Measurements from ENCODE around the gene HHIP.

The HHIP gene

GRCh38 chr4:144712775-144713174 is 66.8 kb downstream of the HHIP start:
- no peaks in the 10 kb centered on the region for H3K27me3 ChIP-seq (ENCODE audit: insufficient read depth, low read length)
- H3K79me2 ChIP-seq (ENCODE audit: insufficient read depth, low read length), result no peaks in the 10 kb centered on the region
- H3K9me2 ChIP-seq (ENCODE audit: low read depth, low read length), result no peaks in the 10 kb centered on the region
- no peaks in the 10 kb centered on the region for H4K20me1 ChIP-seq (ENCODE audit: insufficient read depth, low read length)
- no peaks in the 10 kb centered on the region for H3K9me3 ChIP-seq (ENCODE audit: low read length)
- H3K27ac ChIP-seq (ENCODE audit: low read depth, low read length, poor library complexity, severe bottlenecking), result no peak overlapping the region
- H3K36me3 ChIP-seq (ENCODE audit: insufficient read depth, low read length), result no peaks in the 10 kb centered on the region
- no peak for TF ChIP-seq EZH2 (IDR thresholded peaks at IDR 0.05; ENCODE audit: borderline replicate concordance, low read length)
- H3K9ac ChIP-seq (ENCODE audit: low read length), result no peak overlapping the region
- H3F3A ChIP-seq (ENCODE audit: insufficient read depth, low read length), result no peaks in the 10 kb centered on the region
- H3K4me3 ChIP-seq (ENCODE audit: low read depth, low read length, poor library complexity, severe bottlenecking), result no peak overlapping the region
- no peak overlapping the region for H3K4me2 ChIP-seq (ENCODE audit: low read length)
- H2AFZ ChIP-seq (ENCODE audit: low read length), result no peak overlapping the region
- no peaks in the 10 kb centered on the region for H3K4me1 ChIP-seq (ENCODE audit: insufficient read depth, low read length, severe bottlenecking)

GRCh38 chr4:144714166-144714565 is 68.2 kb downstream of the HHIP start:
- no peaks in the 10 kb centered on the region for H3F3A ChIP-seq (ENCODE audit: insufficient read depth, low read length)
- no peaks in the 10 kb centered on the region for H3K79me2 ChIP-seq (ENCODE audit: insufficient read depth, low read length)
- H3K9ac ChIP-seq (ENCODE audit: low read length), result no peak overlapping the region
- no peak overlapping the region for H3K4me3 ChIP-seq (ENCODE audit: low read depth, low read length, poor library complexity, severe bottlenecking)
- H3K4me2 ChIP-seq (ENCODE audit: low read length), result no peak overlapping the region
- H4K20me1 ChIP-seq (ENCODE audit: insufficient read depth, low read length), result no peaks in the 10 kb centered on the region
- no peaks in the 10 kb centered on the region for H3K9me2 ChIP-seq (ENCODE audit: low read depth, low read length)
- no peaks in the 10 kb centered on the region for H3K36me3 ChIP-seq (ENCODE audit: insufficient read depth, low read length)
- H3K27ac ChIP-seq (ENCODE audit: low read depth, low read length, poor library complexity, severe bottlenecking), result no peak overlapping the region
- no peak for TF ChIP-seq EZH2 (IDR thresholded peaks at IDR 0.05; ENCODE audit: borderline replicate concordance, low read length)
- TF ChIP-seq, protein P1, sequence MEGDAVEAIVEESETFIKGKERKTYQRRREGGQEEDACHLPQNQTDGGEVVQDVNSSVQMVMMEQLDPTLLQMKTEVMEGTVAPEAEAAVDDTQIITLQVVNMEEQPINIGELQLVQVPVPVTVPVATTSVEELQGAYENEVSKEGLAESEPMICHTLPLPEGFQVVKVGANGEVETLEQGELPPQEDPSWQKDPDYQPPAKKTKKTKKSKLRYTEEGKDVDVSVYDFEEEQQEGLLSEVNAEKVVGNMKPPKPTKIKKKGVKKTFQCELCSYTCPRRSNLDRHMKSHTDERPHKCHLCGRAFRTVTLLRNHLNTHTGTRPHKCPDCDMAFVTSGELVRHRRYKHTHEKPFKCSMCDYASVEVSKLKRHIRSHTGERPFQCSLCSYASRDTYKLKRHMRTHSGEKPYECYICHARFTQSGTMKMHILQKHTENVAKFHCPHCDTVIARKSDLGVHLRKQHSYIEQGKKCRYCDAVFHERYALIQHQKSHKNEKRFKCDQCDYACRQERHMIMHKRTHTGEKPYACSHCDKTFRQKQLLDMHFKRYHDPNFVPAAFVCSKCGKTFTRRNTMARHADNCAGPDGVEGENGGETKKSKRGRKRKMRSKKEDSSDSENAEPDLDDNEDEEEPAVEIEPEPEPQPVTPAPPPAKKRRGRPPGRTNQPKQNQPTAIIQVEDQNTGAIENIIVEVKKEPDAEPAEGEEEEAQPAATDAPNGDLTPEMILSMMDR (IDR thresholded peaks at IDR 0.05; ENCODE audit: low read length), result no peak
- no peaks in the 10 kb centered on the region for H3K4me1 ChIP-seq (ENCODE audit: insufficient read depth, low read length, severe bottlenecking)
- no peaks in the 10 kb centered on the region for H3K27me3 ChIP-seq (ENCODE audit: insufficient read depth, low read length)
- no peaks in the 10 kb centered on the region for H3K9me3 ChIP-seq (ENCODE audit: low read length)
- no peak overlapping the region for H2AFZ ChIP-seq (ENCODE audit: low read length)

GRCh38 chr4:144715230-144715629 is 69.3 kb downstream of the HHIP start:
- no peak for TF ChIP-seq EZH2 (IDR thresholded peaks at IDR 0.05; ENCODE audit: borderline replicate concordance, low read length)
- TF ChIP-seq, protein P1 (IDR thresholded peaks at IDR 0.05; ENCODE audit: low read length), result no peak
- Histone ChIP-seq H3K4me1 (ENCODE audit: insufficient read depth, low read length, severe bottlenecking) (no peaks in the 10 kb centered on the region), H3K27ac (ENCODE audit: low read depth, low read length, poor library complexity, severe bottlenecking) (no peak overlapping the region), H3F3A (ENCODE audit: insufficient read depth, low read length) (no peaks in the 10 kb centered on the region), H3K9me2 (ENCODE audit: low read depth, low read length) (no peaks in the 10 kb centered on the region), H4K20me1 (ENCODE audit: insufficient read depth, low read length) (no peaks in the 10 kb centered on the region), H3K79me2 (ENCODE audit: insufficient read depth, low read length) (no peaks in the 10 kb centered on the region), H3K4me2 (ENCODE audit: low read length) (no peak overlapping the region), H3K27me3 (ENCODE audit: insufficient read depth, low read length) (no peaks in the 10 kb centered on the region), H3K36me3 (ENCODE audit: insufficient read depth, low read length) (no peaks in the 10 kb centered on the region), H3K9me3 (ENCODE audit: low read length) (no peaks in the 10 kb centered on the region), H2AFZ (ENCODE audit: low read length) (no peak overlapping the region), H3K4me3 (ENCODE audit: low read depth, low read length, poor library complexity, severe bottlenecking) (no peak overlapping the region), H3K9ac (ENCODE audit: low read length) (no peak overlapping the region)

GRCh38 chr4:144716778-144717177 is 70.8 kb downstream of the HHIP start:
- no peaks in the 10 kb centered on the region for H3K79me2 ChIP-seq (ENCODE audit: insufficient read depth, low read length)
- no peak overlapping the region for H3K4me2 ChIP-seq (ENCODE audit: low read length)
- H3K27ac ChIP-seq (ENCODE audit: low read depth, low read length, poor library complexity, severe bottlenecking), result no peak overlapping the region
- no peaks in the 10 kb centered on the region for H3K4me1 ChIP-seq (ENCODE audit: insufficient read depth, low read length, severe bottlenecking)
- H2AFZ ChIP-seq (ENCODE audit: low read length), result no peak overlapping the region
- H4K20me1 ChIP-seq (ENCODE audit: insufficient read depth, low read length), result no peaks in the 10 kb centered on the region
- H3F3A ChIP-seq (ENCODE audit: insufficient read depth, low read length), result no peaks in the 10 kb centered on the region
- no peaks in the 10 kb centered on the region for H3K9me3 ChIP-seq (ENCODE audit: low read length)
- H3K9ac ChIP-seq (ENCODE audit: low read length), result no peak overlapping the region
- H3K9me2 ChIP-seq (ENCODE audit: low read depth, low read length), result no peaks in the 10 kb centered on the region
- H3K4me3 ChIP-seq (ENCODE audit: low read depth, low read length, poor library complexity, severe bottlenecking), result no peak overlapping the region
- no peak for TF ChIP-seq EZH2 (IDR thresholded peaks at IDR 0.05; ENCODE audit: borderline replicate concordance, low read length)
- no peaks in the 10 kb centered on the region for H3K27me3 ChIP-seq (ENCODE audit: insufficient read depth, low read length)
- H3K36me3 ChIP-seq (ENCODE audit: insufficient read depth, low read length), result no peaks in the 10 kb centered on the region
